NCI-H2196 treated with DMSO at 0.1 percent for 48 hours (cell line): ENCODE results near the gene SRGAP3.

Experiments used
- DNase-seq: peaks from one replicate; lab custom pipeline; 2025; ENCODE audit not compliant: unreplicated experiment; lab: John Stamatoyannopoulos, UW

The SRGAP3 gene

GRCh38 chr3:9179826-9180763 is 69.4 kb downstream of the SRGAP3 start:
- no peak for DNase-seq

- DNase-seq = no peak
These were observed 70.7 kb downstream of the SRGAP3 start for GRCh38 chr3:9178697-9179096.

GRCh38 chr3:9175421-9175820 is 74.0 kb downstream of the SRGAP3 start:
- DNase-seq = no peak

GRCh38 chr3:9173445-9173844 is 76.0 kb downstream of the SRGAP3 start:
- DNase-seq = no peak

GRCh38 chr3:9172851-9173321 is 76.6 kb downstream of the SRGAP3 start:
- peak; percentile 5 for DNase-seq

- DNase-seq = no peak
These were observed 78.6 kb downstream of the SRGAP3 start for GRCh38 chr3:9170851-9171160.

GRCh38 chr3:9169956-9170850 is 79.2 kb downstream of the SRGAP3 start:
- no peak for DNase-seq

- no peak for DNase-seq
These were observed 80.1 kb downstream of the SRGAP3 start for GRCh38 chr3:9169326-9169725.

- DNase-seq = no peak
These were observed 81.2 kb downstream of the SRGAP3 start for GRCh38 chr3:9168241-9168741.

- DNase-seq = no peak
These were observed 82.2 kb downstream of the SRGAP3 start for GRCh38 chr3:9167222-9167621.

GRCh38 chr3:9165421-9165820 is 84.0 kb downstream of the SRGAP3 start:
- DNase-seq = no peak

GRCh38 chr3:9163289-9163688 is 86.2 kb downstream of the SRGAP3 start:
- DNase-seq = no peak

GRCh38 chr3:9161811-9162210 is 87.6 kb downstream of the SRGAP3 start:
- DNase-seq = no peak

- no peak for DNase-seq
These were observed 88.1 kb downstream of the SRGAP3 start for GRCh38 chr3:9161298-9161697.

- no peak for DNase-seq
These were observed 90.4 kb downstream of the SRGAP3 start for GRCh38 chr3:9158865-9159630.

- DNase-seq = no peak
These were observed 91.6 kb downstream of the SRGAP3 start for GRCh38 chr3:9157651-9158362.

GRCh38 chr3:9156604-9157003 is 92.8 kb downstream of the SRGAP3 start:
- DNase-seq = no peak

- DNase-seq = no peak
These were observed 94.4 kb downstream of the SRGAP3 start for GRCh38 chr3:9155028-9155427.

GRCh38 chr3:9153904-9154619 is 95.4 kb downstream of the SRGAP3 start:
- DNase-seq = no peak

GRCh38 chr3:9151240-9151639 is 98.2 kb downstream of the SRGAP3 start:
- no peak for DNase-seq
